IMR-90 (cell line): Measurements from ENCODE around the gene PTPRN2. TPM values are rescaled to one million over a fixed set of nuclear protein-coding genes. Genes with fewer than 3 reads are reported as not detected.
"Not testable (repeated sequence)": the region's sequence is repeated elsewhere in the genome, so short reads cannot be mapped to it uniquely, and the experiment has no call there.

Source experiments
- ATAC-seq: fragments of 200-7000 bp; cut with Tn5 transposase; 2 replicates; pipeline ENCODE4 v1.9.1; 2020; ENCODE audit warnings: low read depth, mild to moderate bottlenecking, moderate library complexity
- BruUV-seq: library from RNA; stranded (reverse); fragments of 400-500 nt; replicated peaks from 2 replicates; lab custom pipeline; 2021; lab: Mats Ljungman, UMichigan
- CTCF ChIA-PET: fragments of 300-600 bp; formaldehyde crosslinking; extraction: SDS; loops from one replicate; lab custom pipeline; 2021; ENCODE audit warnings: antibody characterized with exemption; lab: Yijun Ruan, JAX
- POLR2A ChIA-PET: fragments of 300-600 bp; sonication (Branson Sonifier 250); formaldehyde crosslinking; loops from one replicate; lab custom pipeline; 2022; ENCODE audit warnings: antibody characterized with exemption; ENCODE audit not compliant: unreplicated experiment; lab: Charles Lee
- DNase-seq: peaks from one replicate; pipeline ENCODE4 v3.0.0; 2013
- H2AFZ ChIP-seq: replicated peaks from 2 replicates; pipeline ENCODE3; 2013; ENCODE audit warnings: low read length, mild to moderate bottlenecking; ENCODE audit not compliant: poor library complexity
- H2AK5ac ChIP-seq: 2 replicates; pipeline ENCODE4 v1.6.1; 2013; ENCODE audit warnings: low read depth, low read length, inconsistent platforms
- H2AK9ac ChIP-seq: replicated peaks from 2 replicates; pipeline ENCODE3; 2013; ENCODE audit warnings: mild to moderate bottlenecking, low read depth, low read length, moderate library complexity; ENCODE audit not compliant: poor library complexity
- H2BK120ac ChIP-seq: 2 replicates; pipeline ENCODE4 v1.6.1; 2013; ENCODE audit warnings: low read depth, low read length, inconsistent platforms
- H2BK15ac ChIP-seq: 3 replicates; pipeline ENCODE4 v1.6.1; 2013; ENCODE audit warnings: low read depth, low read length, inconsistent platforms
- H2BK20ac ChIP-seq: 2 replicates; pipeline ENCODE4 v1.6.1; 2013; ENCODE audit warnings: low read depth, mild to moderate bottlenecking, inconsistent platforms, low read length, moderate library complexity
- H2BK5ac ChIP-seq: 2 replicates; pipeline ENCODE4 v1.6.1; 2013; ENCODE audit warnings: mild to moderate bottlenecking, low read depth, low read length, inconsistent platforms; ENCODE audit not compliant: poor library complexity, severe bottlenecking
- H3K14ac ChIP-seq: replicated peaks from 2 replicates; pipeline ENCODE4 v1.6.1; 2013; ENCODE audit warnings: low read depth, low read length, inconsistent platforms
- H3K18ac ChIP-seq: 2 replicates; pipeline ENCODE4 v1.6.1; 2013; ENCODE audit warnings: low read depth, low read length, control low read depth
- H3K23ac ChIP-seq: 2 replicates; pipeline ENCODE4 v1.6.1; 2013; ENCODE audit warnings: low read depth, low read length, inconsistent platforms
- H3K27ac ChIP-seq: 2 replicates; pipeline ENCODE4 v1.5.1; 2013; ENCODE audit warnings: mild to moderate bottlenecking, control low read depth, low read length; ENCODE audit not compliant: insufficient read depth
- H3K27me3 ChIP-seq: 2 replicates; pipeline ENCODE4 v1.6.1; 2013; ENCODE audit warnings: low read length; ENCODE audit not compliant: control insufficient read depth, insufficient read depth
- H3K36me3 ChIP-seq: 2 replicates; pipeline ENCODE4 v1.6.1; 2013; ENCODE audit warnings: low read length, mixed read lengths; ENCODE audit not compliant: control insufficient read depth, insufficient read depth
- H3K4ac ChIP-seq: 2 replicates; pipeline ENCODE4 v1.6.1; 2013; ENCODE audit warnings: low read depth, low read length, inconsistent platforms
- H3K4me1 ChIP-seq: 2 replicates; pipeline ENCODE4 v1.6.1; 2013; ENCODE audit warnings: low read length, mixed read lengths; ENCODE audit not compliant: control insufficient read depth, insufficient read depth
- H3K4me2 ChIP-seq: 2 replicates; pipeline ENCODE4 v1.6.1; 2013; ENCODE audit warnings: low read depth, mild to moderate bottlenecking, control low read depth, low read length, moderate library complexity
- H3K4me3 ChIP-seq: 2 replicates; pipeline ENCODE4 v1.5.1; 2013; ENCODE audit warnings: low read depth, mild to moderate bottlenecking, control low read depth, low read length, moderate library complexity; ENCODE audit not compliant: insufficient read depth
- H3K56ac ChIP-seq: 2 replicates; pipeline ENCODE4 v1.6.1; 2013; ENCODE audit warnings: low read length, inconsistent platforms; ENCODE audit not compliant: insufficient read depth; ENCODE audit errors: extremely low read depth
- H3K79me1 ChIP-seq, 2 experiments: 2 replicates each; pipeline ENCODE4 v1.6.1; 2013; ENCODE audit warnings: low read length in 2 of 2, inconsistent platforms in 1 of 2, low read depth in 1 of 2
- H3K9ac ChIP-seq: 2 replicates; pipeline ENCODE4 v1.6.1; 2013; ENCODE audit warnings: low read depth, low read length, control low read depth
- H3K9me1 ChIP-seq: 2 replicates; pipeline ENCODE4 v1.6.1; 2013; ENCODE audit warnings: low read length, inconsistent platforms; ENCODE audit not compliant: insufficient read depth
- H3K9me3 ChIP-seq: 2 replicates; pipeline ENCODE4 v1.6.1; 2013; ENCODE audit warnings: low read length; ENCODE audit not compliant: control insufficient read depth, insufficient read depth
- H4K20me1 ChIP-seq: 2 replicates; pipeline ENCODE4 v1.6.1; 2013; ENCODE audit warnings: low read length, inconsistent platforms; ENCODE audit not compliant: insufficient read depth
- H4K5ac ChIP-seq: 2 replicates; pipeline ENCODE4 v1.6.1; 2013; ENCODE audit warnings: mild to moderate bottlenecking, low read depth, low read length, control low read depth
- H4K8ac ChIP-seq, 2 experiments: 2 replicates each; pipeline ENCODE4 v1.6.1; 2013; ENCODE audit warnings: low read depth in 2 of 2, low read length in 2 of 2, control low read depth in 1 of 2, inconsistent platforms in 1 of 2
- H4K91ac ChIP-seq: 2 replicates; pipeline ENCODE4 v1.6.1; 2013; ENCODE audit warnings: low read depth, low read length, inconsistent platforms; ENCODE audit not compliant: insufficient read depth
- WGBS, 2 experiments: methylation state at CpG; one replicate each; pipeline versions ENCODE4 v1.1.5 to v1.1.7; 2013; ENCODE audit warnings: missing lambda C conversion rate in 2 of 2; ENCODE audit not compliant: insufficient read length in 1 of 2; ENCODE audit errors: extremely low coverage in 2 of 2; 5-methylcytosine and 5-hydroxymethylcytosine counted together
- dilution Hi-C: fragments of 300-500 bp; cut with HindIII; formaldehyde crosslinking; loops from one replicate; pipeline ENCODE4 v1.14.3; 2018; ENCODE audit warnings: low sequenced_read_pairs; ENCODE audit not compliant: unreplicated experiment
- in situ Hi-C: fragments of 300-500 bp; cut with MboI; formaldehyde crosslinking; loops from 3 replicates; pipeline ENCODE4 v1.14.3; 2019; ENCODE audit warnings: low sequenced_read_pairs, inconsistent platforms, mixed read lengths
- intact Hi-C: fragments of 100-400 bp; cut with micrococcal nuclease; formaldehyde crosslinking; loops from 2 replicates; pipeline ENCODE4 v1.10.0; 2022
- polyA plus RNA-seq, 3 experiments: library from polyadenylated mRNA; depleted of rRNA; stranded (reverse); fragments of >200 nt; gene quantifications; 2 replicates each; pipeline ENCODE4 v1.2.3, GENCODE V29; 2012; ENCODE audit warnings: low replicate concordance in 1 of 3
- total RNA-seq: library from RNA; depleted of rRNA; stranded (reverse); fragments of >200 nt; gene quantifications from 2 replicates; pipeline ENCODE4 v1.2.3, GENCODE V29; 2012

The PTPRN2 gene
- total and polyA plus RNA-seq, 2 of the 4 experiments (the other 2 are of a cell fraction), result 0.03 TPM; not detected in 1

DNA sequence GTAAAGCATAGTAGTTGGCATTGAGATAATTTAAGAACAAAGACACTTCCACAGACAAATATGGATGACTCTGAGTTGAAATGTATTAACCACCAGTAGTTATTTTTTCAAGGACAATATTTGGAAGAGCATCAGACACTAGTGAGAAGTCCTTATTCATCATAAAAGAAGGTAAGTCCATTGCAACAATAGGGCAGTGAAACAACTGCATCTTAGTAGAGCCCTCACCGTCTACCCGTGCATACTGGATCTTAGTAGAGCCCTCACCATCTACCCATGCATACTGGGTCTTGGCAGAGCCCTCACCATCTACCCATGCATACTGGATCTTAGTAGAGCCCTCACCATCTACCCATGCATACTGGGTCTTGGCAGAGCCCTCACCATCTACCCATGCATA is 892.0 kb downstream of the PTPRN2 start:
- no CpG with 5 or more reads among the region's 2 CpGs for WGBS, 2 experiments
- H2AK9ac ChIP-seq, H3K14ac ChIP-seq, H2BK5ac ChIP-seq, H4K20me1 ChIP-seq, H3K4me1 ChIP-seq, H4K91ac ChIP-seq, H2BK20ac ChIP-seq, H3K9me3 ChIP-seq, CTCF ChIA-PET, DNase-seq, H3K23ac ChIP-seq, dilution Hi-C loops, BruUV-seq, H2AFZ ChIP-seq, H4K8ac ChIP-seq, POLR2A ChIA-PET, H3K79me1 ChIP-seq, H3K36me3 ChIP-seq, H2AK5ac ChIP-seq, H3K9ac ChIP-seq, H4K5ac ChIP-seq, H2BK120ac ChIP-seq, H3K4me2 ChIP-seq, intact Hi-C loops, H3K4me3 ChIP-seq, H2BK15ac ChIP-seq, H3K9me1 ChIP-seq, H3K18ac ChIP-seq, H3K4ac ChIP-seq, H3K27me3 ChIP-seq, in situ Hi-C loops, H3K27ac ChIP-seq, H3K56ac ChIP-seq, ATAC-seq: not testable (repeated sequence)
